IMR-90 (cell line): Measurements from ENCODE around the gene PPP3CA. TPM values are rescaled to one million over a fixed set of nuclear protein-coding genes. Genes with fewer than 3 reads are reported as not detected.

ENCODE experiments used
- ATAC-seq: fragments of 200-7000 bp; cut with Tn5 transposase; 2 replicates; pipeline ENCODE4 v1.9.1; 2020; ENCODE audit warnings: low read depth, mild to moderate bottlenecking, moderate library complexity
- BruUV-seq: library from RNA; stranded (reverse); fragments of 400-500 nt; replicated peaks from 2 replicates; lab custom pipeline; 2021; lab: Mats Ljungman, UMichigan
- CTCF ChIA-PET: fragments of 300-600 bp; formaldehyde crosslinking; extraction: SDS; loops from one replicate; lab custom pipeline; 2021; ENCODE audit warnings: antibody characterized with exemption; lab: Yijun Ruan, JAX
- POLR2A ChIA-PET: fragments of 300-600 bp; sonication (Branson Sonifier 250); formaldehyde crosslinking; loops from one replicate; lab custom pipeline; 2022; ENCODE audit warnings: antibody characterized with exemption; ENCODE audit not compliant: unreplicated experiment; lab: Charles Lee
- DNase-seq: peaks from one replicate; pipeline ENCODE4 v3.0.0; 2013
- H2AFZ ChIP-seq: replicated peaks from 2 replicates; pipeline ENCODE3; 2013; ENCODE audit warnings: low read length, mild to moderate bottlenecking; ENCODE audit not compliant: poor library complexity
- H2AK5ac ChIP-seq: 2 replicates; pipeline ENCODE4 v1.6.1; 2013; ENCODE audit warnings: low read depth, low read length, inconsistent platforms
- H2AK9ac ChIP-seq: replicated peaks from 2 replicates; pipeline ENCODE3; 2013; ENCODE audit warnings: mild to moderate bottlenecking, low read depth, low read length, moderate library complexity; ENCODE audit not compliant: poor library complexity
- H2BK120ac ChIP-seq: 2 replicates; pipeline ENCODE4 v1.6.1; 2013; ENCODE audit warnings: low read depth, low read length, inconsistent platforms
- H2BK15ac ChIP-seq: 3 replicates; pipeline ENCODE4 v1.6.1; 2013; ENCODE audit warnings: low read depth, low read length, inconsistent platforms
- H2BK20ac ChIP-seq: 2 replicates; pipeline ENCODE4 v1.6.1; 2013; ENCODE audit warnings: low read depth, mild to moderate bottlenecking, inconsistent platforms, low read length, moderate library complexity
- H2BK5ac ChIP-seq: 2 replicates; pipeline ENCODE4 v1.6.1; 2013; ENCODE audit warnings: mild to moderate bottlenecking, low read depth, low read length, inconsistent platforms; ENCODE audit not compliant: poor library complexity, severe bottlenecking
- H3K14ac ChIP-seq: replicated peaks from 2 replicates; pipeline ENCODE4 v1.6.1; 2013; ENCODE audit warnings: low read depth, low read length, inconsistent platforms
- H3K18ac ChIP-seq: 2 replicates; pipeline ENCODE4 v1.6.1; 2013; ENCODE audit warnings: low read depth, low read length, control low read depth
- H3K23ac ChIP-seq: 2 replicates; pipeline ENCODE4 v1.6.1; 2013; ENCODE audit warnings: low read depth, low read length, inconsistent platforms
- H3K27ac ChIP-seq: 2 replicates; pipeline ENCODE4 v1.5.1; 2013; ENCODE audit warnings: mild to moderate bottlenecking, control low read depth, low read length; ENCODE audit not compliant: insufficient read depth
- H3K27me3 ChIP-seq: 2 replicates; pipeline ENCODE4 v1.6.1; 2013; ENCODE audit warnings: low read length; ENCODE audit not compliant: control insufficient read depth, insufficient read depth
- H3K36me3 ChIP-seq: 2 replicates; pipeline ENCODE4 v1.6.1; 2013; ENCODE audit warnings: low read length, mixed read lengths; ENCODE audit not compliant: control insufficient read depth, insufficient read depth
- H3K4ac ChIP-seq: 2 replicates; pipeline ENCODE4 v1.6.1; 2013; ENCODE audit warnings: low read depth, low read length, inconsistent platforms
- H3K4me1 ChIP-seq: 2 replicates; pipeline ENCODE4 v1.6.1; 2013; ENCODE audit warnings: low read length, mixed read lengths; ENCODE audit not compliant: control insufficient read depth, insufficient read depth
- H3K4me2 ChIP-seq: 2 replicates; pipeline ENCODE4 v1.6.1; 2013; ENCODE audit warnings: low read depth, mild to moderate bottlenecking, control low read depth, low read length, moderate library complexity
- H3K4me3 ChIP-seq: 2 replicates; pipeline ENCODE4 v1.5.1; 2013; ENCODE audit warnings: low read depth, mild to moderate bottlenecking, control low read depth, low read length, moderate library complexity; ENCODE audit not compliant: insufficient read depth
- H3K56ac ChIP-seq: 2 replicates; pipeline ENCODE4 v1.6.1; 2013; ENCODE audit warnings: low read length, inconsistent platforms; ENCODE audit not compliant: insufficient read depth; ENCODE audit errors: extremely low read depth
- H3K79me1 ChIP-seq, 2 experiments: 2 replicates each; pipeline ENCODE4 v1.6.1; 2013; ENCODE audit warnings: low read length in 2 of 2, inconsistent platforms in 1 of 2, low read depth in 1 of 2
- H3K9ac ChIP-seq: 2 replicates; pipeline ENCODE4 v1.6.1; 2013; ENCODE audit warnings: low read depth, low read length, control low read depth
- H3K9me1 ChIP-seq: 2 replicates; pipeline ENCODE4 v1.6.1; 2013; ENCODE audit warnings: low read length, inconsistent platforms; ENCODE audit not compliant: insufficient read depth
- H3K9me3 ChIP-seq: 2 replicates; pipeline ENCODE4 v1.6.1; 2013; ENCODE audit warnings: low read length; ENCODE audit not compliant: control insufficient read depth, insufficient read depth
- H4K20me1 ChIP-seq: 2 replicates; pipeline ENCODE4 v1.6.1; 2013; ENCODE audit warnings: low read length, inconsistent platforms; ENCODE audit not compliant: insufficient read depth
- H4K5ac ChIP-seq: 2 replicates; pipeline ENCODE4 v1.6.1; 2013; ENCODE audit warnings: mild to moderate bottlenecking, low read depth, low read length, control low read depth
- H4K8ac ChIP-seq, 2 experiments: 2 replicates each; pipeline ENCODE4 v1.6.1; 2013; ENCODE audit warnings: low read depth in 2 of 2, low read length in 2 of 2, control low read depth in 1 of 2, inconsistent platforms in 1 of 2
- H4K91ac ChIP-seq: 2 replicates; pipeline ENCODE4 v1.6.1; 2013; ENCODE audit warnings: low read depth, low read length, inconsistent platforms; ENCODE audit not compliant: insufficient read depth
- CEBPB ChIP-seq: IDR thresholded peaks from 2 replicates; pipeline ENCODE4 v1.6.1; 2012; ENCODE audit warnings: low read depth, low read length, improper control_type of control experiment
- FOS ChIP-seq: fragments of 150-350 bp; IDR thresholded peaks from 2 replicates; pipeline ENCODE4 v1.6.1; 2016; ENCODE audit warnings: low read depth, low read length
- MAFK ChIP-seq: IDR thresholded peaks from 2 replicates; pipeline ENCODE4 v1.6.1; 2012; ENCODE audit warnings: low read depth, low read length, improper control_type of control experiment
- MXI1 ChIP-seq: IDR thresholded peaks from 2 replicates; pipeline ENCODE4 v1.6.1; 2012; ENCODE audit warnings: low read depth, mild to moderate bottlenecking, low read length, moderate library complexity, borderline replicate concordance
- POLR2A ChIP-seq: IDR thresholded peaks from 2 replicates; pipeline ENCODE4 v1.6.1; 2012; ENCODE audit warnings: mild to moderate bottlenecking, low read depth, low read length
- RAD21 ChIP-seq: IDR thresholded peaks from 2 replicates; pipeline ENCODE4 v1.6.1; 2012; ENCODE audit warnings: low read length, improper control_type of control experiment
- SMC3 ChIP-seq: fragments of 150-350 bp; IDR thresholded peaks from 2 replicates; pipeline ENCODE4 v1.6.1; 2016; ENCODE audit warnings: low read depth, mild to moderate bottlenecking, antibody characterized with exemption, low read length, moderate library complexity
- WGBS, 2 experiments: methylation state at CpG; one replicate each; pipeline versions ENCODE4 v1.1.5 to v1.1.7; 2013; ENCODE audit warnings: missing lambda C conversion rate in 2 of 2; ENCODE audit not compliant: insufficient read length in 1 of 2; ENCODE audit errors: extremely low coverage in 2 of 2; 5-methylcytosine and 5-hydroxymethylcytosine counted together
- dilution Hi-C: fragments of 300-500 bp; cut with HindIII; formaldehyde crosslinking; loops from one replicate; pipeline ENCODE4 v1.14.3; 2018; ENCODE audit warnings: low sequenced_read_pairs; ENCODE audit not compliant: unreplicated experiment
- in situ Hi-C: fragments of 300-500 bp; cut with MboI; formaldehyde crosslinking; loops from 3 replicates; pipeline ENCODE4 v1.14.3; 2019; ENCODE audit warnings: low sequenced_read_pairs, inconsistent platforms, mixed read lengths
- intact Hi-C: fragments of 100-400 bp; cut with micrococcal nuclease; formaldehyde crosslinking; loops from 2 replicates; pipeline ENCODE4 v1.10.0; 2022
- polyA plus RNA-seq, 3 experiments: library from polyadenylated mRNA; depleted of rRNA; stranded (reverse); fragments of >200 nt; gene quantifications; 2 replicates each; pipeline ENCODE4 v1.2.3, GENCODE V29; 2012; ENCODE audit warnings: low replicate concordance in 1 of 3
- total RNA-seq: library from RNA; depleted of rRNA; stranded (reverse); fragments of >200 nt; gene quantifications from 2 replicates; pipeline ENCODE4 v1.2.3, GENCODE V29; 2012
- TF ChIP-seq, protein P1 (sequence below): conservative IDR thresholded peaks from 2 replicates; pipeline ENCODE4 v1.5.1; 2012; ENCODE audit warnings: mild to moderate bottlenecking, low read depth, low read length, improper control_type of control experiment
- TF ChIP-seq, protein P2 (sequence below): fragments of 150-350 bp; IDR thresholded peaks from 2 replicates; pipeline ENCODE4 v1.6.1; 2017; ENCODE audit warnings: mild to moderate bottlenecking, antibody characterized with exemption, low read length, low read depth

The PPP3CA gene
- total and polyA plus RNA-seq, 2 of the 4 experiments (the other 2 are of a cell fraction), result 14.5 to 48.6 TPM

- no peak for ATAC-seq
- CTCF ChIA-PET, result interaction anchor here (0.6 kb wide), 1 partner anchor 28 kb away, joined by 3 read pairs; no protein-coding TSS in a partner anchor
- H3K27ac ChIP-seq, result no peak overlapping the region
Observed at GRCh38 chr4:101292214-101292613, 55.1 kb downstream of the PPP3CA start.

More at GRCh38 chr4:101292214-101292613, 55.1 kb downstream of the PPP3CA start:
- Histone ChIP-seq H3K27me3 (no peaks in the 10 kb centered on the region), H3K9me3 (no peaks in the 10 kb centered on the region), H2BK15ac (no peak overlapping the region), H4K20me1 (peaks cover 34% of the 10 kb centered on the region), H3K4me1 (peaks cover 5% of the 10 kb centered on the region), H4K91ac (no peak overlapping the region), H3K18ac (no peak overlapping the region), H3K36me3 (no peaks in the 10 kb centered on the region), H3K9ac (no peak overlapping the region), H3K4ac (no peak overlapping the region), H3K14ac (no peak overlapping the region), H2AFZ (no peak overlapping the region), H3K4me2 (no peak overlapping the region), H2AK5ac (no peak overlapping the region), H3K23ac (no peak overlapping the region), H3K56ac (no peak overlapping the region), H4K5ac (no peak overlapping the region), H4K8ac (no peak overlapping the region), H2BK120ac (no peak overlapping the region), H3K79me1 (peaks cover 42 to 50% of the 10 kb centered on the region in 2 experiments), H2BK20ac (no peak overlapping the region), H2AK9ac (no peak overlapping the region), H3K9me1 (peaks cover 8% of the 10 kb centered on the region), H3K4me3 (no peak overlapping the region), H2BK5ac (no peak overlapping the region)
- intact Hi-C loops, result no loop called here
- no peak for DNase-seq
- dilution Hi-C loops, result no loop called here
- BruUV-seq, result no TSS peak
- in situ Hi-C loops, result no loop called here
- TF ChIP-seq, protein P1, sequence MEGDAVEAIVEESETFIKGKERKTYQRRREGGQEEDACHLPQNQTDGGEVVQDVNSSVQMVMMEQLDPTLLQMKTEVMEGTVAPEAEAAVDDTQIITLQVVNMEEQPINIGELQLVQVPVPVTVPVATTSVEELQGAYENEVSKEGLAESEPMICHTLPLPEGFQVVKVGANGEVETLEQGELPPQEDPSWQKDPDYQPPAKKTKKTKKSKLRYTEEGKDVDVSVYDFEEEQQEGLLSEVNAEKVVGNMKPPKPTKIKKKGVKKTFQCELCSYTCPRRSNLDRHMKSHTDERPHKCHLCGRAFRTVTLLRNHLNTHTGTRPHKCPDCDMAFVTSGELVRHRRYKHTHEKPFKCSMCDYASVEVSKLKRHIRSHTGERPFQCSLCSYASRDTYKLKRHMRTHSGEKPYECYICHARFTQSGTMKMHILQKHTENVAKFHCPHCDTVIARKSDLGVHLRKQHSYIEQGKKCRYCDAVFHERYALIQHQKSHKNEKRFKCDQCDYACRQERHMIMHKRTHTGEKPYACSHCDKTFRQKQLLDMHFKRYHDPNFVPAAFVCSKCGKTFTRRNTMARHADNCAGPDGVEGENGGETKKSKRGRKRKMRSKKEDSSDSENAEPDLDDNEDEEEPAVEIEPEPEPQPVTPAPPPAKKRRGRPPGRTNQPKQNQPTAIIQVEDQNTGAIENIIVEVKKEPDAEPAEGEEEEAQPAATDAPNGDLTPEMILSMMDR, result no peak
- TF ChIP-seq MAFK (no peak), CEBPB (no peak), SMC3 (no peak), RAD21 (no peak), POLR2A (no peak), FOS (no peak), MXI1 (no peak)
- TF ChIP-seq, protein P2, sequence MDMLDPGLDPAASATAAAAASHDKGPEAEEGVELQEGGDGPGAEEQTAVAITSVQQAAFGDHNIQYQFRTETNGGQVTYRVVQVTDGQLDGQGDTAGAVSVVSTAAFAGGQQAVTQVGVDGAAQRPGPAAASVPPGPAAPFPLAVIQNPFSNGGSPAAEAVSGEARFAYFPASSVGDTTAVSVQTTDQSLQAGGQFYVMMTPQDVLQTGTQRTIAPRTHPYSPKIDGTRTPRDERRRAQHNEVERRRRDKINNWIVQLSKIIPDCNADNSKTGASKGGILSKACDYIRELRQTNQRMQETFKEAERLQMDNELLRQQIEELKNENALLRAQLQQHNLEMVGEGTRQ, result no peak
- POLR2A ChIA-PET, result no interaction called here
- no CpG with 5 or more reads among the region's 4 CpGs for WGBS, 2 experiments
